ENCODE measurements around the gene SLC12A8. TPM values are rescaled to one million over a fixed set of nuclear protein-coding genes. Genes with fewer than 3 reads are reported as not detected.

SLC12A8 gene
- polyA plus RNA-seq, 1 of the 3 experiments (the other 2 are of a cell fraction), result 7.5 TPM

- Histone ChIP-seq H3K9me3 (no peaks in the 10 kb centered on the region), H3K9me2 (no peaks in the 10 kb centered on the region), H3K36me3 (replicated peaks in 1 of 2; ENCODE audit: control insufficient read depth in 1 of 2, insufficient read depth in 2 of 2, low read length in 1 of 2) (no peaks in the 10 kb centered on the region), H3K9ac (no peak overlapping the region), H3K79me2 (ENCODE audit: insufficient read depth) (no peaks in the 10 kb centered on the region), H2AFZ (ENCODE audit: low read depth) (no peak overlapping the region), H3K4me1 (ENCODE audit: control insufficient read depth in 1 of 2, insufficient read depth in 2 of 2, low read depth in 1 of 2, low read length in 1 of 2) (peaks cover 0 to 51% of the 10 kb centered on the region in 2 experiments; a peak in 3 of 4 replicates), H3K4me3 (ENCODE audit: low read depth in 2 of 2, low read length in 1 of 2) (no peak overlapping the region), H3F3A (replicated peaks; ENCODE audit: insufficient read depth) (peaks cover 2% of the 10 kb centered on the region), H4K20me1 (ENCODE audit: insufficient read depth) (no peaks in the 10 kb centered on the region), H3K27ac (ENCODE audit: low read depth in 2 of 2, low read length in 1 of 2) (no peak overlapping the region), H3K4me2 (no peak overlapping the region), H3K27me3 (ENCODE audit: insufficient read depth) (no peaks in the 10 kb centered on the region)
- ChIA-PET CTCF (interaction anchor here (1.2 kb wide), 1 partner anchor 124 kb away, joined by 4 read pairs; no protein-coding TSS in a partner anchor), POLR2A (no interaction called here)
- no peak for DNase-seq
- WGBS (ENCODE audit: low lambda C conversion rate), result 86% methylated on average over 11 of the region's 11 CpGs
- TF ChIP-seq, protein P1, sequence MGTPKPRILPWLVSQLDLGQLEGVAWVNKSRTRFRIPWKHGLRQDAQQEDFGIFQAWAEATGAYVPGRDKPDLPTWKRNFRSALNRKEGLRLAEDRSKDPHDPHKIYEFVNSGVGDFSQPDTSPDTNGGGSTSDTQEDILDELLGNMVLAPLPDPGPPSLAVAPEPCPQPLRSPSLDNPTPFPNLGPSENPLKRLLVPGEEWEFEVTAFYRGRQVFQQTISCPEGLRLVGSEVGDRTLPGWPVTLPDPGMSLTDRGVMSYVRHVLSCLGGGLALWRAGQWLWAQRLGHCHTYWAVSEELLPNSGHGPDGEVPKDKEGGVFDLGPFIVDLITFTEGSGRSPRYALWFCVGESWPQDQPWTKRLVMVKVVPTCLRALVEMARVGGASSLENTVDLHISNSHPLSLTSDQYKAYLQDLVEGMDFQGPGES (IDR thresholded peaks at IDR 0.05; ENCODE audit: low read depth, low read length), result no peak
- TF ChIP-seq YY1 (IDR thresholded peaks at IDR 0.05; ENCODE audit: low read depth) (no peak), USF2 (IDR thresholded peaks at IDR 0.05; ENCODE audit: borderline replicate concordance, low read depth, low read length) (no peak), CHD2 (IDR thresholded peaks at IDR 0.05; ENCODE audit: low read length, partially characterized antibody) (no peak), RFX5 (IDR thresholded peaks at IDR 0.05; ENCODE audit: low read length) (no peak), FOXJ3 (CRISPR knock-in tag; IDR thresholded peaks at IDR 0.05) (no peak), TAF1 (IDR thresholded peaks at IDR 0.05; ENCODE audit: borderline replicate concordance, low read depth, low read length) (no peak), MXI1 (IDR thresholded peaks at IDR 0.05; ENCODE audit: low read depth, low read length) (no peak), ZBTB33 (IDR thresholded peaks at IDR 0.05; ENCODE audit: borderline replicate concordance, low read depth) (no peak), MAX (IDR thresholded peaks at IDR 0.05; ENCODE audit: low read depth) (no peak), GABPA (IDR thresholded peaks at IDR 0.05; ENCODE audit: low read depth) (no peak), POLR2AphosphoS5 (IDR thresholded peaks at IDR 0.05; ENCODE audit: low read depth, low read length) (no peak), SMC3 (IDR thresholded peaks at IDR 0.05; ENCODE audit: low read depth, low read length) (no peak), FOXM1 (IDR thresholded peaks at IDR 0.05; ENCODE audit: low read depth) (no peak), REST (IDR thresholded peaks at IDR 0.05; ENCODE audit: low read depth, low read length) (no peak), SIN3A (IDR thresholded peaks at IDR 0.05; ENCODE audit: borderline replicate concordance, low read depth, low read length) (no peak)
- TF ChIP-seq, protein P2, sequence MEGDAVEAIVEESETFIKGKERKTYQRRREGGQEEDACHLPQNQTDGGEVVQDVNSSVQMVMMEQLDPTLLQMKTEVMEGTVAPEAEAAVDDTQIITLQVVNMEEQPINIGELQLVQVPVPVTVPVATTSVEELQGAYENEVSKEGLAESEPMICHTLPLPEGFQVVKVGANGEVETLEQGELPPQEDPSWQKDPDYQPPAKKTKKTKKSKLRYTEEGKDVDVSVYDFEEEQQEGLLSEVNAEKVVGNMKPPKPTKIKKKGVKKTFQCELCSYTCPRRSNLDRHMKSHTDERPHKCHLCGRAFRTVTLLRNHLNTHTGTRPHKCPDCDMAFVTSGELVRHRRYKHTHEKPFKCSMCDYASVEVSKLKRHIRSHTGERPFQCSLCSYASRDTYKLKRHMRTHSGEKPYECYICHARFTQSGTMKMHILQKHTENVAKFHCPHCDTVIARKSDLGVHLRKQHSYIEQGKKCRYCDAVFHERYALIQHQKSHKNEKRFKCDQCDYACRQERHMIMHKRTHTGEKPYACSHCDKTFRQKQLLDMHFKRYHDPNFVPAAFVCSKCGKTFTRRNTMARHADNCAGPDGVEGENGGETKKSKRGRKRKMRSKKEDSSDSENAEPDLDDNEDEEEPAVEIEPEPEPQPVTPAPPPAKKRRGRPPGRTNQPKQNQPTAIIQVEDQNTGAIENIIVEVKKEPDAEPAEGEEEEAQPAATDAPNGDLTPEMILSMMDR (IDR thresholded peaks at IDR 0.05), result no peak
- TF ChIP-seq, protein P3, sequence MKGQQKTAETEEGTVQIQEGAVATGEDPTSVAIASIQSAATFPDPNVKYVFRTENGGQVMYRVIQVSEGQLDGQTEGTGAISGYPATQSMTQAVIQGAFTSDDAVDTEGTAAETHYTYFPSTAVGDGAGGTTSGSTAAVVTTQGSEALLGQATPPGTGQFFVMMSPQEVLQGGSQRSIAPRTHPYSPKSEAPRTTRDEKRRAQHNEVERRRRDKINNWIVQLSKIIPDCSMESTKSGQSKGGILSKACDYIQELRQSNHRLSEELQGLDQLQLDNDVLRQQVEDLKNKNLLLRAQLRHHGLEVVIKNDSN (IDR thresholded peaks at IDR 0.05; ENCODE audit: borderline replicate concordance, low read depth), result no peak
These were observed 92.7 kb downstream of the SLC12A8 start for GRCh38 chr3:125119752-125120378.

All from SK-N-SH (cell line).